HS-27A (cell line): ENCODE results near the gene PBX1.

ENCODE experiments used
- DNase-seq: peaks from one replicate; pipeline ENCODE4 v3.0.0-alpha.2; 2012; ENCODE audit warnings: low read depth, missing footprints

PBX1 gene

DNA sequence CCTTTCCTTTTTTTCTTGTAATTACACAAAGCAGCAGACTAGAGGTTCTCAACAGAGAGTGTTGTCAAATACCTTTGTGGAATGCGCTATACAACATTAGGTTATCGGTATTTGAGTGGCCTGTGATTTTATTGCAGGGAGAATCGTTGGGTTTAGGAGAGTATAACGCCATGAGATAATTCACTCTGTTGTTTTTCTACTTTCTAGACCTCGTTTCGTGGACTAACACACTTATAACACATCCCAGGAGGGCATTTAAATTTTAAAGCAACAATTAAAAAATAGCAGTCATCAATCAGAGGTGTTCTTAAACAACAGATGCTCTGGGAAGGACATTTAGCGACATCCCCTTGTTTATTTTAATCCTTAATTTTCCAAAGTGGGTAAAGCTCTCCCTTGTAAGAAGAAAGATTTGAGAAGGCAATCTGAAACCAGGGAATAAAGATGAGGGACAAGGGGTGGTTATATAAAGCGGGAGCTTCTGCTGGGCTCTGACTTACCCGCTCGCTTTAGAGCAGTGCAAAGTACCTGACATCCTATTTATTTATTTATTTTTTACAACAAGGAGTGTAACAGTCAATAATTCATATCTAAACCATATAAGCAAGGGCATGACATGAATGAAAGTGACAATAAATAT lies 4.9 kb downstream of the PBX1 start:
- no peak for DNase-seq

GRCh38 chr1:164564378-164564777 lies 5.4 kb downstream of the PBX1 start:
- DNase-seq = no peak

GRCh38 chr1:164565357-164565756 lies 6.4 kb downstream of the PBX1 start:
- no peak for DNase-seq

GRCh38 chr1:164567774-164568173 lies 8.8 kb downstream of the PBX1 start:
- no peak for DNase-seq

DNA sequence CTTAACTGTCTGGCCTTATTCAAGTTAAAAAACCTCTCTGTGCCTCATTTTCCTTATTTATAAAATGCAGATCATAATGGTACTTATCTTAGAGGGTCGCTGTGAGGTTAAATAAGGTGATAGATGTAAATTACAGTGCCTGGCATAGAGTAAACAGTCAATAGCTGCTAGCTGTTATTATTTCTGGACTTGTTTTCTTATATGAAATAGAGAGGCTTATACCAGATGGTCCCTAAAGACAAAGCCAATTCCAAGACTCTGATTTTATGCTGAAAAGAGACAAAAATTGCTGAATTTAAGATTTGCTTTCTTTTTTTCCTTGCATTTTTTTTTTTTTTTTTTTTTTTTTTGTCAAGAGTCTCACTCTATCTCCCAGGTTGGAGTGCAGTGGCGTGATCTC lies 10.3 kb downstream of the PBX1 start:
- DNase-seq = no peak

GRCh38 chr1:164569866-164570265 lies 10.9 kb downstream of the PBX1 start:
- no peak for DNase-seq

DNA sequence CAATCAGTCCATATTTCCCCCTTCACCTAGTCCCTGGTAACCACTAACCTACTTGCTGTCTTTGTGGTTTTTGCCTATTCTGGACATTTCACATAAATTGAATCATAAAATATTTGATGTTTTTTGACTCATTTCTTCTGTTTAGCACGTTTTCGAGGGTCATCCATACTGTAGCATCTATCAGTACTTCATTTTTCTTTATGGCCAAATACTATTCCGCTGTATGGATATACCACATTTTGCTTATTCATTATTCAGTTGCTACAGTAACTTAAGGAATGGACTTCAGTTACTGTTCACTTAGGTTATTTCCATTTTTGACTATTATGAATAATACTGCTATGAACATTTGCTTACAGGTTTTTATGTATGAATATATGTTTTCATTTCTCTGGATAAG lies 12.3 kb downstream of the PBX1 start:
- no peak for DNase-seq

GRCh38 chr1:164575356-164575886 lies 16.4 kb downstream of the PBX1 start:
- no peak for DNase-seq

- no peak for DNase-seq
These were observed 17.6 kb downstream of the PBX1 start for GRCh38 chr1:164576291-164577271.

DNA sequence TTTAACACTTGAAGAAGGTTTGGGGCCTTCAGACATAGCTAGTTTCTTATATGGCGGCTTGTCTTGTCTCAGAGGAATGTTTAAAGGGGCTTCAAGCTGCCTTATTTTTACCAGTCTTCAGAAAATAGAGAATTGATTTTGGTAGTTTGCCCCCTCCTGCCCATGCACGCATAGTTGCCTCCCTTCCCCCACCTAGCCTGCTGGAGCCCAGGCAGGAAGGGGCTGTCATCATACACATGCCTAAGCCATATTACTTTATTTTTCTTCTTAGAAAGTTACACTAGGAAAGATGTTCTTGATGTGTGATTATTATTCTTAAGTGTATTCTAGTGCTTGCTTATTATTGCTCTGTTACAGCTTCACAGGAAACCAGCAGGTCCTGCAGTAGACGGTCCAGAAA lies 18.3 kb downstream of the PBX1 start:
- DNase-seq = no peak

DNA sequence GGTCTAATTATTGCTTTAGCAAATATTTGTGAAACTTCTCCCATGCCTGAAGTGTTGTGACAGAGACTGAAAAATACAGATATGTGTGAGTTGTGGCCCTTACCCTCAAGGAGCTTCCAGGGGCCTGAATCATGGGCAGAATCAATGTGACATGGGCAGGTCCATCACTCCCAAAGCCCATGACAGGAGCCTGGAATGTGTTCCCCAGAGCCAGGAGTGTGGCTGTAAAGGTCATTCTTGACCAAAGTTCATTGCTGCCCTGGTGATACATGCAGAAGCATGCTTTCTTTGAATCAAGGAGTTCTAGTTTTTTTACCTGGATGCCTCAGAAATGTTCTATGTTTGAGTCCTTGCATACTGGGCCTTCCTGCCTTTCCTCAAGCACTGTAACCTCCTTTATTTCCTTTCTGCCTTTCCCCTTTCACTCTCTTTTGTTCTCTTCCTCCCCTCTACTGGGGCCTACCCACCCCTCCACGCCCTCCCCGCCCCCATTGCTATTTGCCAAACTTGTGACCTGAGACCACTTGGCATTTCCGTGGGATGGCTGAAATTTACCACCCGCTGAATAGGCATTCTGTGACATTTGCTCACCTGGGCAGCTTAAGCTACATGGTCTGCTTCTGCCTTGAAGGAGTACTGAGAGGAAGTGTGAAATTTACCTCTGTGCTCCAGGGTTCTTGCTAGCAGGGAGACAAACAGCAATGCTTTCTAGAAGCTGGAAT lies 19.7 kb downstream of the PBX1 start:
- no peak for DNase-seq

DNA sequence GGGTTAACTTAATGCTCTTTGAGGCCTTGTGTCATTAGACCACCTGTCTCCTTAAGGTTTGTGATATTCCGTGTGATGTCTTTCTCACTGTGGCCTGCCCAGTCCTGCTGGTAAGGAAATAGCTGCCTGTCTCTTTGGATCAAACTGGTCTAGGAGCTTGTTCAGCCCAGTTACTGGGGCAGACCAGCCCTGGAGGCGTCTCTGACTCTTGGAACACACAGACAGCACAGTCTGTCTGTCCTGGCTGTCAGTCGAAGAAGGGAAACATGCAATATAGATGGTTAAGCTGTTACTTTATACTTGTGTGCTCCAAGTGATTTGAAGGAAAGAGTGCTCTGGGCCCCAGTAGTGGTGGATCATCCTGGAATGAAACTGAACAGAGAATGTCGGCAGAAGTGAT lies 20.4 kb downstream of the PBX1 start:
- no peak for DNase-seq

- no peak for DNase-seq
These were observed 22.8 kb downstream of the PBX1 start for GRCh38 chr1:164581762-164582161.

DNA sequence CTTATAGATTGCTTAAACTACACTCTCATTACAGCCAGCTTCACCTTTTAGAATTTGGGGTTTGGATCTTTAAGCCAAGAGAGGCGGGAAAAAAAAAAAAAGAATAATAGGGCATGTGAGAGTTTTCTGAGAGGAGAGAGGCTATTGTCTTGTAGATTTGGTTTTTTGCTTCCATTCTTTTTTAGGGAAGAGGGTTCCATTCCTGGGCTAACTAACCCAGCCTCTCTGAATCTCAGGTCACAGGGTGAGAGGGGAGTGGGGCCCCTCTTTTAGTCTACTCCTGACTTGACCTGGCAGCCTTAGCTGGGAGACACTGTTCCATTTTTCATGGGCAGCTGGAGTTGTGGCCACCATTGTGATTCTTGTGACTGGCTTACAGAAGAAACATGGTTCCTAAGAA lies 24.2 kb downstream of the PBX1 start:
- DNase-seq = no peak

DNA sequence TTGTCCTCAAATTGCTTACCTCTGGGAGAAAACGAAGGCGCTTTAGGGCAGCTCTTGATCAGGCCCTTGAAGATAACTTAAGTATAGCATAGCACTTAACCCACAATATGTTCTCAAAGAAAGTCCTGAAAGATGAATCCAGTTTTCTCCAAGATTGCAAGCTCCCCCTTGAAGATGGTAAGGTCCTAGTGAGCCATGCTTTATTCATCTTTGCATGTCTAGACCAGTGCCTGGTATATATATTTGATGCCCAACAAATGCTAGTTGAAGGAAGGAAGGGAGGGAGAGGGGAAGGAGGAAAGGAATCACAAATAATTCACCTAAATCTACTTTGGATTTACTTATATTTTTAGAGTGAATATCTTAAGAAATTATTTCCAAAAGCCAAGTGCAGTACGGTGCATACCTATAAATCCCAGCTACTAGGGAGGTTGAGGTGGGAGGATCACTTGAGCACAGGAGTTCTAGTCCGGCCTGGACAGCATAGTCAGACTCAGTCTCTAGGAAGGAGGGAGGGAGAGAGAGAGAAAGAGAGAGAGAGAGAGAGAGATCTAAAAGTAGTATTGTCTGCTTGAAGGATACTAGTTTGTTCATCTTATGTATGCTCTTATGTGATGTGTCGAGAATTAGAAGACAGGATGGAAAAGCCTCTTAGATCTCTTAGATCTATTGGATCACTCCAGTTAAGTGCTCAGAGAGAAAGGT lies 25.0 kb downstream of the PBX1 start:
- DNase-seq = no peak

GRCh38 chr1:164586591-164586990 lies 27.6 kb downstream of the PBX1 start:
- no peak for DNase-seq

DNA sequence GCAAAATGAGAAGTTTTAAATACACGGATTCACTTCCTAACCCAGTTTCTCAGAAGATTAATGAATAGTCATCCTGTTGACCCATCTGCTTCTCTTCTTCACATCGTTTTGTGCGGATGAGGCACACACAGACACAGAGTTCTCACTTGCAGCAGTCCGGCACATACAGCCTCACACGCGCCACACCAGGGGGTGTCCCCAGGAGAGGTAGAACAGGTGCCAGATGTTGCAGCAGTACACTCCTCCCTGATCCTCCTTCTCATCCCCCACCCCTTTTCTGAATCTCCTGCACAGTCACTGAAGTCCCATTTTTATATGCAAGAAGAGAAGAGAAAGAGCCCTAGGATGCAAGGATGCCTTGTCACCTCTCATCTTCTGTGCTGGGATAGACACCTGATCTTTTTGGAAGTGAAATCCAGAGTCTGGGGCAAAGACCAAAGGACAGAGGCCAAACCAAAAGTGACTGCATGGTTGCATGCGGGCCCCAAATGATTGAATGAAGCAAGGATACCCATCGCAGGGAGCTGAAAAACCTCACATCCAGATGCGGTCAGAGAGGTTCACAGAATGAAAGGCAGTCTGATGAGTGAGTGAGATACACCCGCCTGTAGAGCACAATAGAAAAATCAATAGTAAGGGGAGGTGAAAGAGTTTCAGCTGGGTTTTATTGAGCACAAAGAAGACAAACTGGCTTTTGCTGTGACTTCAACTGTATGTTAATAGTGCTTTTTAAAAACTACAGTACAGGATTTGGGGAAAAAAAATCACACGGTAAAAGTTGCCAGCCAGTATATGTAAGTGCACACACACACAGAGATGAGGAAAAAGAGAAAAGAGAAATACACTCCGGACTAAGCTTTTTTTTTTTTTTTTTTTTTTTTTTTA lies 28.9 kb downstream of the PBX1 start:
- DNase-seq = no peak

DNA sequence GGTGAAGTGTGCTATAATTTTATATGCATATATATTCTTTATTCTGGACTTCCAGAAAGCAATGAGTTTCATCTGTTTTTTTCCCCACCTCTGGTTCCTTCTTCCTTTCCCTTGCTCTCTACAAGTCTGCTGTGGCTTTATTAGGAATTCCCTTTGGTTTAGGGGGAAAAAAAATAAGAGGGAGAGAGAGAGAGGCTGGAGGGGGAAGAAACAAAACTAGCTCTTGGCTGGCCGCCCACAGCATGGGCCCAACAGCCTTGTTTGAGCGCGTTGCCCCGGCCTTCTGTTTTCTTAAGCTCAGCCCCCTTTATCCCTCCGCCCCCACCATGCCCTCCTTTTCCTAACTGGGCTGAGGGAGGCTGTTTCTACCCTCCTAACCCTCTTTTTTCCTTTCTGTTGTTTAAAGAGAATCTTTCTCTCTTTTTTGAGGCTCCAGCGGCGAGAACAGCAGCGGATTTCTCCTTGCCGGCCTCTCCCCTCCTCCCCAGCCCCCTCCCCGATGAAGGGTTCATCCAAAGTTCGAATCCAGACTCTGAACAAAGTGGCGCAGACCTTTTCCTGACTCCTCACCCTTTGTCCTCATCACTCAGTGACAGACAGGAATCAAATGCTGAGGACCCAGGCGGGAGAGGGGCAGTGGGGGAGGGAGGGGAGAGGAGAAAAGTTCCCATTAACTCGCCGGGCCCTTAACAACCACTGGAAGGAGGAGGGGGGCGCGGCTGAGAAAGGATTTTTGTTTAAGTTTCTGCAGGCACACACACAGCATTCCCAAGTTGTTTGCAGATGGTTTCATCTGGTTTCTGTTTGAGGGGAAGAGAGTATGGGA lies 29.7 kb downstream of the PBX1 start:
- DNase-seq = no peak

GRCh38 chr1:164589408-164589807 lies 30.4 kb downstream of the PBX1 start:
- DNase-seq = no peak

GRCh38 chr1:164589961-164590507 lies 31.1 kb downstream of the PBX1 start:
- no peak for DNase-seq
